SK-N-MC (cell line): ENCODE measurements around the gene CTSA.

Source experiments
- EZH2 ChIP-seq: fragments of 200-600 bp; sonication (generic); IDR thresholded peaks from one replicate; pipeline ENCODE4 v1.6.1; 2017; ENCODE audit warnings: antibody characterized with exemption
- FOXP2 ChIP-seq: optimal IDR thresholded peaks from 2 replicates; pipeline ENCODE3; 2011; ENCODE audit warnings: mild to moderate bottlenecking, moderate library complexity; ENCODE audit not compliant: insufficient read depth; ENCODE audit errors: extremely low read length, control extremely low read depth

DNA sequence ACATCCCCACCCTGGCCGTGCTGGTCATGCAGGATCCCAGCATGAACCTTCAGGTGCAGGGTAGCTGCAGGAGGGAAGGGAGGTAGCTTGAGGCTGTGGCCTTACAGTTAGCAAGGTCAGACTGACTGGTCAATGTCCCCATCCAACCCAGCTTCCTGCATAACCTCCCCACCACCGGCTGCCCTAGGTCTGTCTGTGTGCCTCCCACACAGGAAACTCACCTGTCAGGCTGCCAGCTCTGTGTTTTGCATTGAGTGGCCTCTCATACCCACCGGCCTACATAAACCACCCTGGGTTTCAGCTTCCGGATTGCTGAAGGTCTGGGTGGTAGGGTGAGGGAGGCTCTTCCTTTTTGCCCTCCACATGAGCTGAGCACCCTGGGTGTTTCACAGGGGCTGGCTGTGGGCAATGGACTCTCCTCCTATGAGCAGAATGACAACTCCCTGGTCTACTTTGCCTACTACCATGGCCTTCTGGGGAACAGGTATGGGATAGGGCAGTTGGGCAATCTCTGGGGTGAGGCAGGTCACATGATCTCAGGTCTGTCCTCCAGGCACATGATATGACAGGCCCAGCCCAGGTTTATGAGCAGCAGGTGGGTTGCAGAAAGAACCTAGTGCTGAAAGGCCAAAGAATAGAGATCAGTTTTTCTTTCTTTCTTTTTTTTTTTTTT is 1.8 kb downstream of the CTSA start:
- TF ChIP-seq EZH2 (no peak), FOXP2 (no peak)
